Stimulated activated CD8-positive, alpha-beta memory T cell treated with anti-CD3 and anti-CD28 coated beads, Interleukin-4, amount 100 ng/mL, for 48 hours (primary cell): ENCODE data around the gene NRXN2.
A peak's percentile ranks its signal among the peaks of the same experiment; 100 is the strongest.
"Not testable (repeated sequence)": the region's sequence is repeated elsewhere in the genome, so short reads cannot be mapped to it uniquely, and the experiment has no call there.

Experiments
- DNase-seq: peaks from one replicate; pipeline ENCODE4 v3.0.0-alpha.2; 2020

The NRXN2 gene

DNA sequence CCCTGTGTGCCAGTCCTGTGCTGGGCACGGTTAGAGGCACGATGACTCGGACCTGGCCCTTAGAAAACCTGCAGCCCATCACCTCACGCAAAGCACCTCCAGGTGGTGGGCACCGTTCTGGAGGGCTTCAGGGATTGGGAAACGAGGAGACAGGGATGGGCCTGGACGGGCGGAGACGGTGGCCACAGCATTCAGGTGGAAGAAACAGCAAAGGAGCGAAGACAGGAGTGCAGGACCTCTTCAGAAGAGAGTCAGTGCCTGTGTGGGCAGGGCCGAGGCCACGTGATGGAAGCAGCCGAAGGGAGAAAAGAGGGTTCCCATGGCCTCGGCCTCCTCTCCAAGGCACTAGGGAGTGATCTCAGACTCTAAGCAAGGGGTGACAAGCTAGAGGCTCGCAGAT is 140.1 kb downstream of the NRXN2 start:
- no peak for DNase-seq

DNA sequence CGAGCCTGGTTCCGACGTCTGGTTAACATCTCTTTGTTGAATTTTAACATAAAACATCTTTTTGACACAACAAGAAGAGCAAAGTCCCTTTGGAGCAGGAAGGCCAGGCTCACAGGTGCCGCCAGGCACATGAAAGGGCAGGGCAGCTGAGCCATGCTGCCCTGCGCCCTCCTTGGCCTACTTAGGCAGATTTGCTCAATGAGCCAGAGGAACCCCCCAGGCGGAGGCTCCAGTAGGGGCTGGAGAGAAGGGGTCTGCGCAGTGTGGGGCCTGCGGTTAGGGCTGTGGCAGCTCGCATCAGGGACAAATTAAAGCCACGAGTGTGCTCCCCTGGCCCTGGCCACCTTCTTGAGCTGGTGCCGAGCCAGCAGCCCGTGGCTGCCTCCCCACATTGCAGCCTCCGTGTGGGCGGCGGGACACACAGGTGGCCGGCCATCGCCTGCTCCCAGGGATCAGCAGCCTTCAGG is 141.9 kb downstream of the NRXN2 start:
- no peak for DNase-seq

DNA sequence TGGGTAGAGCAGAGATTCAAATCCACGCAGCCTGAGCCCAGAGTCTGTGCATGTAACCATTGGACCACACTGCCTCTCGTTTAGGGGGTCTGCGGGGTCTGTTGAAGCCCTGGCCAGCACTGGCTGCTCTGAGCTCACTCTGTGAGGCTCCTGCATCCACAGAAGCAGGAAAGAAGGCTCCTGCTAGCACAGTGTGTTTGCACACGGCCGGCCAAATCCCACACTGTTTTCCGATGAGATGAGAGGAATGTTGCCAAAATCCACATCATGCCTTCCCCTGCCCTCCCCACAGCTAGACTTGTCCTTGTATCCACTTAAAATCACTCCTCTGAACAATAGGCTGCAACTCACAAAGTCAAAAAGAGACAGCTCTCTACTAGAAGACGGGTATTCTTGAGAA is 142.6 kb downstream of the NRXN2 start:
- DNase-seq = no peak

DNA sequence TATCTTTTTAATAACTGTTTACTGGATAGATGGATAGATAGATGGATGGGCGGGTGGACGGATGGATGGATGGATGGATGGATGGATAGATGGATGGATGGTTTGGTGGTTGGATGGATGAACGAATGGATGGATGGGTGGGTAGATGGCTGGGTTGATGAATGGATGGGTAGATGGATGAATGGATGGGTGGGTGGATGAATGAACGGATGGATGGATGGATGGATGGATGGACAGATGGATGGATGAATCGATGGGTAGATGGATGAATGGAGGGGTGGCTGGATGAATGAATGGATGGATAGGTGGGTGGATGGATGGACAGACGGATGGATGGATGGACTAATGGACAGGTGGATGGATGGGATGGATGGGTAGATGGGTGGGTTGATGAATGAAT is 145.8 kb downstream of the NRXN2 start:
- DNase-seq = no peak

DNA sequence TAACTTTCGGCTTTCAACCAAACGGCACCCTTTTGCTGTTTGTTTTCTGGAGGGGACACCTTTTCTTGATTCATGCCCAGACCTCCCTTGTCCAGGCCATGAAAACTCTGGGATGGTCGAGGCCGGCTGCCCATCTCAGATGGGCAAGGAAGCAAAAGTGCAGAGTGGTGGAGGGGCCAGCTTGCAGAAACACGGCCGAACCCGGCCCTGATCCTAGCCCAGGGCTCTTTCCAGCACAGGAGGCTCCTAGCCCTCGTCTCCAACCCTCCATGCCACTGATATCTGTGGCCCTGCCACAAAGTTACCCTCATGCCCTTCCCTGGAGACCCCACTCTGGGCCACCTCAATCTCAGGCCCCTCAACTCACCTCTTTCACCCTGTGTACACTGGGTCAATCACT is 150.9 kb downstream of the NRXN2 start:
- DNase-seq = no peak

DNA sequence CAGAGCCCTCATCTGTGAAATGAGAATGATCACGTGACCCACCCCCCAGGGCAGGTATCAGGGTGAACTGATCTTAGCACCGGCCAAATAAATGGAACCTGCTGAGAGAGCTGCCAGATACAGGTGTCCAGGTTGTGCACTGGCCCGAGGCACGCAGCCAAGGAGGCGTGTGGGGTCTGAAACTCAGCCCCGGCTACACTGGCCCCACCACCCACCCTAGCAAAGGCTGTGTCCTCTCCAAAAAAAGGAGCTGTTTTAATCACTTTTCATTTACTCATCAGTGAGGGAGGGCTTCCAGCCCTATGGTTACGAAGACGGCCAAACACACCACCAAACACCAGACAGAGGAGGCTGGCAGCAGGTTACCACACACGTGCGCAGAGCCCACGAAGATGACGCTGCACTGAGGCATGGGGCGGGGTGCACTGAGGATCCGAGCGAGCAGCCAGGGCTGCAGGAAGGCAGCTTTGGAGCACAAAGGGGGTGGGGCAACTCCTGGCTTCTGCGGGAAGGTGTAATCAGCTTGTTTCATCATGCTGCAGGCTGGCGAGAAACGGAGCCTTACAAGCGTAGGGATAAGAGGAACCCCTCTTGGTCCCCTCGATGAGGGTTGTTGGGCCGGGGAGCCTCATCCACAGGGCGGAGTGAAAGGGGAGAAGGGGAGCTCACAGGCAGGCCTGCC is 151.4 kb downstream of the NRXN2 start:
- no peak for DNase-seq

DNA sequence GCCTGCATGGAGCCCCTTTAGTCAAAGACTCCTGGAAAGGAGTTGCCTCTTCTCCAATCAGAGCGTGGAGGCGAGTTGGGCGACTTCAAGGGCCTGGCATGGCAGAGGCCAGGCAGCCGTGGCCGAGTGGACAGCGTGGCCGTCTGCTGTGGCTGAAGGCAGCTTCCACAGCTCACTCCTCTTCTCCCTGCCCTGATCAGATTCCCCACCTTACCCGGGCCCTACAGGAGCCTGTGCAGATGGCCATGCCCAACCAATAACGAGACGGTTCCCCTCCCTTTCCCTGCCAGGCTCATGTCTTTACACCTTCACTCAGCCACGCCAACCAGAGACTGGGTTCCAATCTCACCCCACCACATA is 152.0 kb downstream of the NRXN2 start:
- DNase-seq = no peak

DNA sequence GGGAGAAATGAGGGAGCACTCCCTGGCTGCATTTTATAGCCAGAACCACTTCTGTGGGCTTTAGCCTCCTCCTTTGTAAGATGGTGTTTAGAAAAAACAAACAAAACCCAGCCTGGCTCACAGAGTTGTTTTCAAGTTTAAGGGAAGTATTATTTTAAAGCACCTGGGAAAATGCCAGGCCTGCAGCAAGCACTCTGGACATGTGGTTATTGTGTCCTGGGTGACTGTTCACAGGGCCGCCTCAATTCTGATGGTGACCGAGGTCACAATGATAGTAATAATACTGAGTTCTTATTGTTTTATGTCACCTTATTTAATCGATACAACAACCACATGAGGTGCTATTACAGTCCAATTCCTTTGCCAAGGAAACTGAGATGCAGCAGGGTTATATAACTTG is 152.7 kb downstream of the NRXN2 start:
- no peak for DNase-seq

DNA sequence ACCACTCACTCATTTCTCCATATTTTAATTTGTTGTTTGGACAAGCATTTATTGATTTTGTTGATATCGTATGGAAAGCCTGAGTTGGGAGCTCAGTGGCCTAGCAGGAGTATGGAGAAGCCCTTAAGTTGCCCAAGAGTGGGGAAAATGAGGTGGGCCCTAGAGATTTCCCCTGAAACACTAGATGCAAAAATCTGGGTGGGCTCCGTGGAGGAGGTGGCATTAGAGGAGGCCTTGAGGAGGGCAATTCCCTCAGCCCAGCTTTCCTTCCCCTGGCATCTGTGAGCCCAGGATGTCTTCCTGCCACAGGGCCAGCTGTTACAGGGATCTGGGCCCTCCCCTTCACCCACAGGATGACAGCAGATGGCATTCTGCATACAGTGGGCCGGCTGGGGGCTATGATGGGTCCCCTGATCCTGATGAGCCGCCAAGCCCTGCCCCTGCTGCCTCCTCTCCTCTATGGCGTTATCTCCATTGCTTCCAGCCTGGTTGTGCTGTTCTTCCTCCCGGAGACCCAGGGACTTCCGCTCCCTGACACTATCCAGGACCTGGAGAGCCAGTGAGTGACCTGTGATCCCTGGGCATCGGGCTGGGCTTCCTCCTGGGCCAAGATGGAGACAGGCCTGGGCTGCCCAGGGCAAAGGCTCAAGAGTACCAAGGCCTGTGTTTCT is 153.6 kb downstream of the NRXN2 start:
- DNase-seq = no peak

DNA sequence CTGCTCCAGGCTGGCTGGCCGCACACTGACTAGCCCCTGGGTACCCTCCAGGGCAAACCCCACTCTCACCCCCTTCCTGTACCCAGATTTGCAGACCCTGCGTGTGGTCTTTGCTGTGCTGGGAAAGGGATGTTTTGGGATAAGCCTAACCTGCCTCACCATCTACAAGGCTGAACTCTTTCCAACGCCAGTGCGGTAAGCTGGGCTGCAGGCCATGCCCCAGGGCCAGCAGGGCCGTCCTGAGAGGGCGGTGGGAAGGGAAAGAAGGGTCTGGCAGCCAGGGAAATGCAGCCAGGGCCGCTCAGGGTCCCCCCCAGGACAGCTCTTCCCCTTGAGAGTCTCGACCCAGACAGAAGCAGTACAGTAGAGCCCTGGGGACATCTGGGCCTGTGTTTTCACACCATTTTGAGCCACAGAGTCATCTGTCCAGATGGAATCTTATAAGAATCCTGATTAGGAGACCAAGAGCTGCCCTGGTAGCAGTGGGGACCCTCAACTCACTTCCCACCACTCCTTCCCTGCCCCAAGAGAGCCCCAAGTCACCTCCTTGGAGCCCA is 154.3 kb downstream of the NRXN2 start:
- DNase-seq = no peak

DNA sequence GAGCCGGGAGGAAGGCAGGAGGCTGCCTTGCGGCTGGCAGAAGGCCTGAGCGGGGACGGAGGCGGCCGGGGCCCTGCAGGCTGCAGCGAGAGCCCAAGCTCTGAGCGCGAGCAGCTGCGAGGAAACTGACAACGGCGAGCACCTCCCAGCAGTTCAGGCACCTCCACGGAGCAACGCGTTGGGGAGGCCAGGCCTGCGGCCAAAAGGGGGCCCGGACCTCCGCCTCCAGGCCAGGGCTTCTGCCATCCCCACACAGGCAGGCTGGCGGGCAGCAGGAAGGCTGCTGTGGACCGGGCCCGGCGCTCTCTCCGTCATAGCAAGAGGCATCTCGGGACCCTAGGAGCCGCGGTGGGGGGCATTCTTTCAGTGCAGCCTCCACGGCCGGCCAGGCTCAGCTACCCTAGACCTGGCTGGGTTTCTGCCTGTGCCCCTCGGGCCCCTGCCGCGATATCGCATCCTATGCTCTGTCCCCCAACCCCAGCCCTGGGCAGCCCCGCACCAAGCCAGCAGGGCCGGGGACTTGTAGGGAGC is 154.9 kb downstream of the NRXN2 start:
- no peak for DNase-seq

DNA sequence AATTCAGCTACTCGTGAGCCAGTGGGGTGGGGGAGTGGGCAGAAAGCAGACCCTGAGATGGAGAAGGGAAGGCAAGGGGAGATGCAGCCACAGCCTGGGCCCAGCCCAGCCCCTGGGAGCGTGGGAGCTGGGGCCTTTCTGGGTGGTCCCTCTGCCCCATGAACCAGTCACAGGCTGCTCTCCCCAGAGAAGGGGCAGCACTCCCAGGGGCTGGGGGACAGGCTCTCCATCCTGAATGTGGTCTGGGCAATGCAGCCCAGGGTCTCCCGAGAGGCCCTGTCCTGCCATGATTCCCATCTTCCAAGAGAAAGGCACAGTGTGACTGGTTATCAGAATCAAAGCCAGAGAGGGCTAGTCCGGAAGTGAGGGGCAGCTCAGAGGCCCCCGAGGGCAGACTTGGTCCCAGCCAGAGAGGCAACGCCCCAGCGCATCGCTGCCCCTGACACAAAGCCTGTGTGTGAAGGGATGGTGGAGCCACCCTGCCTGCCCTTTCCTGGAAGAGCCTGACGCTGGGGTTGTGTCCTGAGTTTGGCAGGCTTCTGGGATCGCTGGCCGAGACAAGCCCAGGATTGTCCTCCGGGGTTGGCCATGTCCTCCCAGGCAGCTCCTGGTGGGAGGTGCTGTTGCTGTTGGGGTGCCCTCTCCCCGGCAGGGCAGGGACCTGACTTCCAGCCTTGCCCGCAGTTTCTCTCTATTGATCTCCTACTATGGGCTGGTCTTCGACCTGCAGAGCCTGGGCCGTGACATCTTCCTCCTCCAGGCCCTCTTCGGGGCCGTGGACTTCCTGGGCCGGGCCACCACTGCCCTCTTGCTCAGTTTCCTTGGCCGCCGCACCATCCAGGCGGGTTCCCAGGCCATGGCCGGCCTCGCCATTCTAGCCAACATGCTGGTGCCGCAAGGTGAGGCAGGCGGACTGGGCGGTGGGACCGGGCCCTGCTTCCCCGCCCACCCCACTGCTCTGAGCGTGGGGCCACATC is 155.8 kb downstream of the NRXN2 start:
- DNase-seq = no peak

DNA sequence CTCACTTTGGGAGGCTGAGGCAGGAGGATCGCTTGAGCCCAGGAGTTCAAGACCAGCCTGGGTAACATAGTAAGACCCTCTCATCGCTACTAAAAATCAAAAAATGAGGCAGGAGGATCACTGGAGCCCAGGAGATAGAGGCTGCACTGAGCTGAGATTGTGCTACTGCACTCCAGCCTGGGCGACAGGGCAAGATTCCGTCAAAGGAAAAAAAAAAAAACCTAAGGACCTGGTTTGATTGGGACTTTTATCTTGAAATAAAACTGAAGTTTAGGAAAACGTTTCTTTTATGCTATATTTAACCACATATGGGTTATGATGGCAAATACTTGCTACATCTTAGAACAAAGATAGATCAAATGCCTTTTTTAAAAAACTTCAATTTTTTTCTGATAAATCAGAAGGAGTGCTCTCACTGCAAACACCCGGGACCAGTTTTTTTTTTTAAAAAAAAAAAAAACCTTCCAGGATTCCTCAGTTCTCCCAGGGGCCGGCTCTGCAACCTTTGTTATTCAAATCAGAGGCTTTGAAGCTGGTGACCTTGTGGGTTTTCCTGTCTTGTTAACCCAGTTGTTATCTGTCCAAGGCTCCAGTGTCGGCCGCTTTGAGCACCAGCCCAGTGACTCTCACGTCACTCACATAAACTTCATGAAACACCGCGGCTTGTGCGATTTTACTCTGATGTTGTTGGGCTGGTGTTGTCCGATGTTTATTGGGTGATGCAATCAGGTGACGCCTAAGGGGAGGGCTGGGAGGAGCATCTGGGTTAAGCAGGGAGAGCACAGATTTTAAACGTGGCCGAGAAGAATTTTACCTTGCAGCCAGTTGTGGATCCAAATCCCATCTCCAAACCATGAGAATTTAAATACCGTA is 156.7 kb downstream of the NRXN2 start:
- DNase-seq = peak; percentile 29

DNA sequence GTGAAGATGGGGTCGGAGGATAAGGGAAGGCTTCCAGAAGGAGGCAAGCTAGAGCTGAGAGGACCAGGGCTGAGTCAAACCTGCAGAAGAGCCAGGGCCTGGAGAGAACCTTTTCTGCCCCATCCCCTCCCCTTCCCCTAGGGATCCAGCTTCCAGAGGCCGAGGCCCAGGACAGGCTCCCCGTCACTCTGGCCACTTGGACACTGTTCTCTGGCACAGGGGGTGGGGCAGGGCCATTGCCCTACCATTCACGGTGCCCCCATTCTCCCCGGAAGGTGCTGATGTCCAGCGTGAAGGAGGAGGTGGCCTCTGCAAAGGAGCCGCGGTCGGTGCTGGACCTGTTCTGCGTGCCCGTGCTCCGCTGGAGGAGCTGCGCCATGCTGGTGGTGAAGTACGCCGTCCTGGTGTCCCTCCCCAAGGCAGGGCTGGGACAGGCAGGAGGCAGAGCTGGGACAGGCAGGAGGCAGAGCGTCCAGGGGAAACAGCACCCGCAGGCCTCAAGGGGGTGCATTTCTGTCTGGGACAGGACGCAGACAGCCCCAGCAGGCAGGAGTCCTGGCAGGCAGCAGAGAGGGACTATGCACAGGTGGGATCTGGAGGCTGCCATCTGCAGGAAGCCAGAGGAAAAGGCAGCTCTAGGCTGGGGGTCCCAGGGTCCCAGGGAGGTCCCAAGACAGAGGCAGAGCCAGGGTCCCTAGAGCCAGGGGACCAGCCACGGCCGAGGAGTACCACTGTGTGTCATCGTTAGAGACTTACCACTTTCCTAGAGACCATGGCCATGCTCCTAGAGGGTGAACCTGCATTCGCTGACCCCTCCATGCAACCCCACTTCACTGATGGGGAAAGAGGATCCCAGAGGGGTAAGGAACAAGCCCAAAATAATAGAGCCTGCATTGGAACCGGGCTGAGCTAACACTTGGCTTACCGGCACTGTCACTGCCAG is 157.8 kb downstream of the NRXN2 start:
- no peak for DNase-seq

DNA sequence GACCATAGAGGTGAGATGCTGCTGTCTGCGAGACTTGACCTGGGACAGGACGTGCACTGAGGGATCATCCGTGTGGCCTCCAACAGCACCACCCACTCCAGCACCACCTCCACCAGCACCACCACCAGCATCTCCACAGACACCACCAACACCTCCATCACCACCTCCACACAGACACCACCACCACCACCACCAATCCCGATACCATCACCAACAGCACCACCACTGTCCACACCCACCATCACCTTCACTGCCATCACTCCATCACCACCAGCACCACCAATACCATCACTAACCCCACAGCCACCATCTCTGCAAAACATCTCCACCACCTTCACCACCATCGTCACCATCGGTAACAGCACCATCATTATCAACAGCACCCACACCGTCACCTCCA is 158.6 kb downstream of the NRXN2 start:
- no peak for DNase-seq

DNA sequence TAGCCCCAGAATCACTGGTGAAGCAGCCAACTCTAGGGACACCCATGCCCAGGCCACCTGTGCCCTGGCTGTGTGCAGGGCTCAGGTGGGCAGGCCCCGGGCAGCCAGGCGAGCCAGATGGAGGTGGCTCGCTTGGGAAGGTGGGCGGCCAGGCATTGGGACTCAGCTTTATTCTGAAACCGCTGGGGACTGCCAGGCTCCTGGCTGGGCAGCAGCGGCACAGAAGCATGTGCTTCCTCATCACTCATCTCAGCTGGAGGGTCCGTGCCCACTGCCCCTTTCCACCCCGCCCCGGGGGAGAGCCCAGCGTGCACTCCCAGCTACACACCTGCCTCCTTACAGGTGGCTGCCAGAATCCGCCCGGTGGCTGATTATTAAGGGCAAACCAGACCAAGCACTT is 159.0 kb downstream of the NRXN2 start:
- DNase-seq = no peak

DNA sequence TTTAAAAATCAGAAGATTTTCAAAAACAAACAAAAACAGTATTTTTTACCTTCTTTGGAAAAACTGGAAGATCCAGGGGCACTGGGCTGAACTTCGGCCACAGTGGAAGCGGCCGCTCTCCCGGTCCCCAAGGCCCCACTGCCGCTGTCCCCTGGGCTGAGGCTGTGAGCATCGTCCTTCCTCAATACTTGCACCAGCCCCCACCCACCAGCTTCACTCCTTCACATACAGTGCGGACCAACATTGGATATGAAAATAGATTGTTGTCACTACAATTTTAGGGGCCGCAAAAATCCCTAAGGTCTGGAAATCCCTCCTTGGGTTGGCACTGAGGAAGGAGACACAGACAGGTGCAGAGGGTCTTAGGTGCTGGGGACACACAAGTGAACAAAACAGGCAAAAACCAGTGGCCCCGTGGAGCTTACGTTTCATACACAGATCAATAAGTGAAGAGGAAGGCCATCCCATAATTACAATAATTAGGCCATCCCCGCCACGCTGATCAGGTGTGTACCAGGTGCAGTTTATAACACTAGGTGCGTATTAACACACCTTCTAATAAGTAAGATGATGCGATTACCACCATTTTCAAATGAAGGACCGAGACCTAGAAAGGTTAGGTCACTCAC is 160.2 kb downstream of the NRXN2 start:
- DNase-seq = no peak

DNA sequence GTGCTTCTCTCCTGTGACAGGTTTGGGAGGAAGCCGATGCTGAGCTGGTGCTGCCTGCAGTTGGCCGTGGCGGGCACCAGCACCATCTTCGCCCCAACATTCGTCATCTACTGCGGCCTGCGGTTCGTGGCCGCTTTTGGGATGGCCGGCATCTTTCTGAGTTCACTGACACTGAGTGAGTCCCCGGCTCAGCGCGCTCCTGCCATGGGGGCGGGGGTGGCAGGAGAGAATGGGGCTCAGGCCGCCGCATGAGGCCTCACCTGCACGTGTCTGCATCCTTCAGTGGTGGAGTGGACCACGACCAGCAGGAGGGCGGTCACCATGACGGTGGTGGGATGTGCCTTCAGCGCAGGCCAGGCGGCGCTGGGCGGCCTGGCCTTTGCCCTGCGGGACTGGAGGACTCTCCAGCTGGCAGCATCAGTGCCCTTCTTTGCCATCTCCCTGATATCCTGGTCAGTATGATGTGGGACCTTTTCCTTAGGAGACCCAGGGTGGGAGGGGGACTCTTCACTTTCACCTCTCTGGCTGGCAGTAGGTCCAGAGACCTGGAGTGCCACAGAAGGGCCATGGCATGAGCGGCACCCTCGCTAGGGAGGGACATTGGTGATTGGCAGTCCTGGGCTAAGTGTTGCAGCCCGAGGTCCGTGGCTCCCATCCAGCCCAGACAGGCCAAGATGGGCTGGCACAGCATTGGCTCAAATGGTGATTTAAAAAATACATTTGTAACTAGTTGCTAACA is 160.8 kb downstream of the NRXN2 start:
- no peak for DNase-seq

DNA sequence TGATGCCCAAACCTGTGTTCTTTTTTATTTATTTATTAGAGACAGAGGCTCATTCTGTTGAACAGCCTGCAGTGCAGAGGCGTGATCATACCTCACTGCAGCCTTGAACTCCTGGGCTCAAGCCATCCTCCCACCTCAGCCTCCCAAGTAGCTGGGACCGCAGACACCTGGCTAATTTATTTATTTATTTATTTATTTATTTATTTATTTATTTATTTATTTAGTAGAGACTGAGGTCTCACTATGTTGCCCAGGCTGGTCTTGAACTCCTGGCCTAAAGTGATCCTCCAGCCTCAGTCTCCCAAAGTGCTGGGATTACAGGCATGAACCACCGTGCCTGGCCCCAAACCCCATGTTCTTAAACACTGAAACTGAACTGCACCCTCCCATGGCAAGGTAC is 161.6 kb downstream of the NRXN2 start:
- DNase-seq = not testable (repeated sequence)

DNA sequence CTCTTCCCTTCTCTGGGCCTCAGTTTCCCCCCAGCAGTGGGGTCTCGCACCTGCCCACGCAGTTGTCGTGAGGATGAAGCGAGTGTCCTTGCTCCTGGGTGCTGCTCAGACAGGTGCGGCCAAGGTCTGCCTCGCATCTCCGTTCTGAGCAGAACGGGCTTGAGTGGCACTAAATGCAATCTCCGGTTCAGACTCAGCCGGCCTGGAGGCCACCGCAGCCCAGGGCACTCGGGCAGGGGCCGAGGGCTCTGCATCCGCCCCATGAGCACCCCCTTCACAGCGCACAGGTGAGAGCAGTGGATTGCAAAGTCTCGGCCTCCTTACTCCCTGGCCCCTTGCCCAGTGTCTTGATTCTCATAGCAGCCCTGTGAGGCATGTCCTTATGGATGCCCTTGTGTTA is 162.1 kb downstream of the NRXN2 start:
- DNase-seq = no peak
